HAP-1 (cell line): ENCODE measurements around the gene PNMA8C.
"Not testable (repeated sequence)": the region's sequence is repeated elsewhere in the genome, so short reads cannot be mapped to it uniquely, and the experiment has no call there.

Experiments
- DNase-seq, 2 experiments: peaks; one replicate each; pipeline ENCODE4 v3.0.0-alpha.2; 2016 to 2020; ENCODE audit warnings: low spot score in 2 of 2
- H3K27me3 ChIP-seq: fragments of 250-450 bp; sonication (Bioruptor Pico); 2 replicates; pipeline ENCODE4 v1.5.1; 2020; ENCODE audit warnings: low read depth, mild to moderate bottlenecking, moderate library complexity
- H3K36me3 ChIP-seq: fragments of 250-450 bp; sonication (Bioruptor Pico); replicated peaks from 2 replicates; pipeline ENCODE4 v1.5.1; 2020; ENCODE audit warnings: mild to moderate bottlenecking
- H3K4me1 ChIP-seq: fragments of 250-450 bp; sonication (Bioruptor Pico); 2 replicates; pipeline ENCODE4 v1.5.1; 2020; ENCODE audit warnings: mild to moderate bottlenecking
- H3K4me3 ChIP-seq: fragments of 250-450 bp; sonication (Bioruptor Pico); 2 replicates; pipeline ENCODE4 v1.5.1; 2020; ENCODE audit warnings: mild to moderate bottlenecking, moderate library complexity
- H3K9me3 ChIP-seq: fragments of 250-450 bp; sonication (Bioruptor Pico); 2 replicates; pipeline ENCODE4 v1.5.1; 2020; ENCODE audit warnings: mild to moderate bottlenecking, moderate library complexity
- in situ Hi-C: fragments of 300-500 bp; cut with MboI; formaldehyde crosslinking; loops from 3 replicates; pipeline ENCODE4 v1.14.3; 2020; ENCODE audit warnings: low sequenced_read_pairs, inconsistent platforms, mixed read lengths

The PNMA8C gene

GRCh38 chr19:46411925-46412649 lies 16.6 kb downstream of the PNMA8C start:
- in situ Hi-C loops, result no loop called here
- Histone ChIP-seq H3K36me3 (no peaks in the 10 kb centered on the region), H3K4me3 (no peak overlapping the region), H3K4me1 (peaks cover 12% of the 10 kb centered on the region), H3K9me3 (no peaks in the 10 kb centered on the region), H3K27me3 (no peaks in the 10 kb centered on the region)
- no peak for DNase-seq

- Histone ChIP-seq H3K4me3 (no peak overlapping the region), H3K36me3 (no peaks in the 10 kb centered on the region), H3K4me1 (peaks cover 7% of the 10 kb centered on the region), H3K9me3 (no peaks in the 10 kb centered on the region), H3K27me3 (no peaks in the 10 kb centered on the region)
- no peak for DNase-seq
- in situ Hi-C loops, result no loop called here
Measured at GRCh38 chr19:46411088-46411924, 17.4 kb downstream of the PNMA8C start.

- H3K4me3 ChIP-seq, result no peak overlapping the region
- DNase-seq, result no peak
- H3K9me3 ChIP-seq, result no peaks in the 10 kb centered on the region
- no peaks in the 10 kb centered on the region for H3K27me3 ChIP-seq
- H3K36me3 ChIP-seq, result no peaks in the 10 kb centered on the region
- no peaks in the 10 kb centered on the region; the same call in 1 of the 2 replicates for H3K4me1 ChIP-seq
- in situ Hi-C loops, result no loop called here
Measured at GRCh38 chr19:46410205-46411087, 18.3 kb downstream of the PNMA8C start.

GRCh38 chr19:46409191-46409590 lies 19.5 kb downstream of the PNMA8C start:
- Histone ChIP-seq H3K27me3 (no peaks in the 10 kb centered on the region), H3K4me1 (peaks cover 5% of the 10 kb centered on the region), H3K36me3 (no peaks in the 10 kb centered on the region), H3K4me3 (no peak overlapping the region), H3K9me3 (no peaks in the 10 kb centered on the region)
- no peak for DNase-seq
- in situ Hi-C loops, result no loop called here

GRCh38 chr19:46408664-46409039 lies 20.1 kb downstream of the PNMA8C start:
- Histone ChIP-seq H3K9me3 (no peaks in the 10 kb centered on the region), H3K27me3 (no peaks in the 10 kb centered on the region), H3K4me1 (peaks cover 10% of the 10 kb centered on the region), H3K36me3 (no peaks in the 10 kb centered on the region), H3K4me3 (no peak overlapping the region)
- in situ Hi-C loops, result no loop called here
- DNase-seq, result no peak

GRCh38 chr19:46407856-46408663 lies 20.7 kb downstream of the PNMA8C start:
- in situ Hi-C loops, result no loop called here
- no peak for DNase-seq
- H3K4me1 ChIP-seq, result peaks cover 11% of the 10 kb centered on the region
- H3K4me3 ChIP-seq, result no peak overlapping the region
- no peaks in the 10 kb centered on the region for H3K27me3 ChIP-seq
- no peaks in the 10 kb centered on the region for H3K36me3 ChIP-seq
- H3K9me3 ChIP-seq, result no peaks in the 10 kb centered on the region

- Histone ChIP-seq H3K4me1 (peaks cover 11% of the 10 kb centered on the region), H3K27me3 (no peaks in the 10 kb centered on the region), H3K36me3 (no peaks in the 10 kb centered on the region), H3K9me3 (no peaks in the 10 kb centered on the region), H3K4me3 (no peak overlapping the region)
- no peak for DNase-seq
- in situ Hi-C loops, result no loop called here
Measured at GRCh38 chr19:46406976-46407375, 21.8 kb downstream of the PNMA8C start.

- Histone ChIP-seq H3K27me3 (no peaks in the 10 kb centered on the region), H3K4me3 (no peak overlapping the region), H3K36me3 (no peaks in the 10 kb centered on the region), H3K4me1 (peaks cover 17% of the 10 kb centered on the region), H3K9me3 (no peaks in the 10 kb centered on the region)
- in situ Hi-C loops, result no loop called here
- DNase-seq, result no peak
Measured at GRCh38 chr19:46404753-46405468, 23.8 kb downstream of the PNMA8C start.

- Histone ChIP-seq H3K9me3 (no peaks in the 10 kb centered on the region), H3K4me3 (peak overlapping the region; percentile 40), H3K27me3 (no peaks in the 10 kb centered on the region), H3K36me3 (no peaks in the 10 kb centered on the region), H3K4me1 (peaks cover 17% of the 10 kb centered on the region)
- peak; percentile 66 to 89 for DNase-seq
- in situ Hi-C loops, result no loop called here
Measured at GRCh38 chr19:46404055-46404752, 24.5 kb downstream of the PNMA8C start.

- Histone ChIP-seq H3K4me1 (peaks cover 17% of the 10 kb centered on the region), H3K4me3 (no peak overlapping the region), H3K36me3 (no peaks in the 10 kb centered on the region), H3K9me3 (no peaks in the 10 kb centered on the region), H3K27me3 (no peaks in the 10 kb centered on the region)
- in situ Hi-C loops, result no loop called here
- no peak for DNase-seq
Measured at GRCh38 chr19:46402725-46403124, 26.0 kb downstream of the PNMA8C start.

GRCh38 chr19:46397801-46398479 lies 30.8 kb downstream of the PNMA8C start:
- H3K4me3 ChIP-seq, H3K36me3 ChIP-seq, DNase-seq, H3K27me3 ChIP-seq, H3K9me3 ChIP-seq: not testable (repeated sequence)
- in situ Hi-C loops, result loop anchor here (5.0 kb wide), 1 partner anchor 89 kb away; no protein-coding TSS in a partner anchor
- H3K4me1 ChIP-seq, result peaks cover 15% of the 10 kb centered on the region; the same call in 1 of the 2 replicates

- Histone ChIP-seq H3K27me3 (no peaks in the 10 kb centered on the region), H3K36me3 (peaks cover 25% of the 10 kb centered on the region), H3K4me3 (no peak overlapping the region), H3K4me1 (peaks cover 9% of the 10 kb centered on the region; the same call in 1 of the 2 replicates), H3K9me3 (no peaks in the 10 kb centered on the region)
- no peak for DNase-seq
- in situ Hi-C loops, result no loop called here
Measured at GRCh38 chr19:46394402-46394797, 34.3 kb downstream of the PNMA8C start.
